HG03439 (cell line): Measurements from ENCODE around the gene PRAC1.

Experiments used
- ATAC-seq: cut with Tn5 transposase; IDR thresholded peaks from one replicate; pipeline ENCODE4 v1.9.1; 2021; ENCODE audit warnings: mild to moderate bottlenecking, moderate library complexity; ENCODE audit not compliant: unreplicated experiment

PRAC1 gene

GRCh38 chr17:48715496-48716399 is 6.6 kb downstream of the PRAC1 start:
- no peak for ATAC-seq

- ATAC-seq, result no peak
Observed at GRCh38 chr17:48711128-48711527, 11.2 kb downstream of the PRAC1 start.

GRCh38 chr17:48704361-48705248 is 17.7 kb downstream of the PRAC1 start:
- ATAC-seq, result no peak

GRCh38 chr17:48701864-48702532 is 20.3 kb downstream of the PRAC1 start:
- no peak for ATAC-seq

- no peak for ATAC-seq
Observed at GRCh38 chr17:48693178-48693577, 29.1 kb downstream of the PRAC1 start.

- no peak for ATAC-seq
Observed at GRCh38 chr17:48692049-48692448, 30.3 kb downstream of the PRAC1 start.

- ATAC-seq, result no peak
Observed at GRCh38 chr17:48690655-48691054, 31.7 kb downstream of the PRAC1 start.

GRCh38 chr17:48681609-48682008 is 40.7 kb downstream of the PRAC1 start:
- no peak for ATAC-seq

GRCh38 chr17:48679385-48680096 is 42.8 kb downstream of the PRAC1 start:
- ATAC-seq, result no peak

- ATAC-seq, result peak; percentile 80
Observed at GRCh38 chr17:48678141-48678971, 44.0 kb downstream of the PRAC1 start.

- ATAC-seq, result no peak
Observed at GRCh38 chr17:48676963-48677558, 45.3 kb downstream of the PRAC1 start.

- no peak for ATAC-seq
Observed at GRCh38 chr17:48672340-48672739, 50.0 kb downstream of the PRAC1 start.
